Loucy (cell line): ENCODE data around the gene KANSL1L.

ENCODE experiments used
- H2AFZ ChIP-seq: fragments of 200-600 bp; sonication (generic); 2 replicates; pipeline ENCODE4 v1.6.0; 2016; ENCODE audit warnings: antibody characterized with exemption, mild to moderate bottlenecking, low read length, moderate library complexity
- H3F3A ChIP-seq: fragments of 200-600 bp; 2 replicates; pipeline ENCODE4 v1.6.0; 2016; ENCODE audit warnings: antibody characterized with exemption, low read depth, mild to moderate bottlenecking
- H3K27me3 ChIP-seq: fragments of 200-600 bp; sonication (generic); 2 replicates; pipeline ENCODE4 v1.6.1; 2014; ENCODE audit warnings: low read length, mild to moderate bottlenecking; ENCODE audit not compliant: insufficient read depth, poor library complexity, severe bottlenecking
- H3K36me3 ChIP-seq: fragments of 200-600 bp; sonication (generic); 2 replicates; pipeline ENCODE4 v1.6.1; 2016; ENCODE audit warnings: low read length; ENCODE audit not compliant: insufficient read depth
- H3K4me1 ChIP-seq: fragments of 200-600 bp; sonication (generic); 2 replicates; pipeline ENCODE4 v1.5.1; 2014; ENCODE audit warnings: low read length, mild to moderate bottlenecking; ENCODE audit not compliant: insufficient read depth, poor library complexity, severe bottlenecking
- H3K4me2 ChIP-seq: fragments of 200-600 bp; sonication (generic); 2 replicates; pipeline ENCODE4 v1.6.0; 2014; ENCODE audit warnings: antibody characterized with exemption, low read length, low read depth, mild to moderate bottlenecking; ENCODE audit not compliant: poor library complexity, severe bottlenecking
- H3K4me3 ChIP-seq: fragments of 200-600 bp; sonication (generic); 2 replicates; pipeline ENCODE4 v1.5.1; 2014; ENCODE audit warnings: low read length, mild to moderate bottlenecking, mixed read lengths; ENCODE audit not compliant: poor library complexity, severe bottlenecking
- H3K79me2 ChIP-seq: fragments of 200-600 bp; sonication (generic); 2 replicates; pipeline ENCODE4 v1.6.1; 2014; ENCODE audit warnings: low read length; ENCODE audit not compliant: insufficient read depth
- H3K9ac ChIP-seq: fragments of 200-600 bp; sonication (generic); 2 replicates; pipeline ENCODE4 v1.6.0; 2014; ENCODE audit warnings: mild to moderate bottlenecking, low read depth, low read length, moderate library complexity; ENCODE audit not compliant: poor library complexity, severe bottlenecking
- H3K9me2 ChIP-seq: fragments of 200-600 bp; sonication (generic); replicated peaks from 2 replicates; pipeline ENCODE4 v1.6.1; 2016; ENCODE audit warnings: low read depth, low read length, mixed read lengths
- H3K9me3 ChIP-seq: fragments of 200-600 bp; sonication (generic); 2 replicates; pipeline ENCODE4 v1.6.1; 2014; ENCODE audit warnings: mild to moderate bottlenecking, antibody characterized with exemption, low read length, low read depth; ENCODE audit not compliant: insufficient read depth
- H4K20me1 ChIP-seq: fragments of 200-600 bp; sonication (generic); 2 replicates; pipeline ENCODE4 v1.6.0; 2014; ENCODE audit warnings: antibody characterized with exemption, low read length, mild to moderate bottlenecking; ENCODE audit not compliant: insufficient read depth, poor library complexity, severe bottlenecking
- CTCF ChIP-seq: fragments of 200-600 bp; sonication (generic); conservative IDR thresholded peaks from 2 replicates; pipeline ENCODE4 v1.5.1; 2014; ENCODE audit warnings: mild to moderate bottlenecking, antibody characterized with exemption, low read length
- EZH2phosphoT487 ChIP-seq: fragments of 200-600 bp; IDR thresholded peaks from 2 replicates; pipeline ENCODE4 v1.6.1; 2018; ENCODE audit warnings: antibody characterized with exemption, mild to moderate bottlenecking, moderate library complexity, borderline replicate concordance

The KANSL1L gene

DNA sequence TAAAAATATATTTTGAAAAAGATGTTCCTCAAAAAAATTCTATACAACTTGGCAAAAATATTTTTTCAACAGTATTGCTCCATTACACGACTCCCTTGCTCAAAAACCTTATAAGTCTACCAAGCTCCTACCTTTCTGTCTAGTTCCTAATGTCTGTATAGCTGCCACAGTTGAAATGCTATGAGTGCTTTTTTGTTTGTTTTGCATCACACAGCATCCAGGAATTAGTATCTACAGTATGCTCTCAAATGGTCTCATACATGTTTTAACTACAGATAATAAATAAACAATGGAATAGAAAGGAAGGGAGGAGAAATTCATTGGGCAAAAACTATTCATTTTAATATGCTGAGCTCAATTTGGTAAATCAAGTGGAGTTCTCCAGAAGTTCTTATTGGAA lies 36.7 kb upstream of the KANSL1L start:
- no peaks in the 10 kb centered on the region for H3K9me3 ChIP-seq
- H4K20me1 ChIP-seq = no peaks in the 10 kb centered on the region
- no peaks in the 10 kb centered on the region for H3K9me2 ChIP-seq
- H3K4me2 ChIP-seq = no peak overlapping the region
- no peak overlapping the region for H2AFZ ChIP-seq
- no peak overlapping the region for H3K9ac ChIP-seq
- no peaks in the 10 kb centered on the region for H3K79me2 ChIP-seq
- H3F3A ChIP-seq = no peaks in the 10 kb centered on the region
- no peaks in the 10 kb centered on the region for H3K4me1 ChIP-seq
- TF ChIP-seq CTCF (no peak), EZH2phosphoT487 (no peak)
- H3K36me3 ChIP-seq = no peaks in the 10 kb centered on the region
- no peaks in the 10 kb centered on the region for H3K27me3 ChIP-seq
- no peak overlapping the region for H3K4me3 ChIP-seq

- Histone ChIP-seq H2AFZ (no peak overlapping the region), H3F3A (no peaks in the 10 kb centered on the region), H3K9me2 (no peaks in the 10 kb centered on the region), H3K27me3 (no peaks in the 10 kb centered on the region), H3K4me3 (no peak overlapping the region), H3K9ac (no peak overlapping the region), H3K4me2 (no peak overlapping the region), H4K20me1 (no peaks in the 10 kb centered on the region), H3K79me2 (no peaks in the 10 kb centered on the region), H3K9me3 (no peaks in the 10 kb centered on the region), H3K36me3 (no peaks in the 10 kb centered on the region), H3K4me1 (no peaks in the 10 kb centered on the region)
- no peak for TF ChIP-seq EZH2phosphoT487
- TF ChIP-seq CTCF = no peak
Observed at GRCh38 chr2:210203558-210203957, 32.3 kb upstream of the KANSL1L start.

DNA sequence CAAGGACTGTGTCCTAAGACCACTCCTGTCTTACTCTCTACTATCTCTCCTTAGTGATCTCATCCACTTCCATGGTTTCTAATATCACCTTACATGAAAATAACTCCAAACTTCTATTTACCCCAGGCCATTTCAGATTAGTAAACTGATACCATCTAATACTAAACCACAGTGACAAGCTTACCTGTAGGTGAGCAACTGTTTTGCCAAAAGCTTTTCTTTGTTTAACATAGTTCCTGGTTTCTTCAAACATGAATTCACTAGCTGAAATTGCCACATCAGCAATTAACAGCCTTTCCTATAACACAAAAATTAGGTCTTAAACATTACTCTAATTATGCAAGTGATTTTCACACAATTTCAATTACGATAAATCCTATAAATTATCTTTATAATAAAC lies 31.9 kb upstream of the KANSL1L start:
- H3K9me3 ChIP-seq = no peaks in the 10 kb centered on the region
- no peaks in the 10 kb centered on the region for H3F3A ChIP-seq
- H3K4me2 ChIP-seq = no peak overlapping the region
- H4K20me1 ChIP-seq = no peaks in the 10 kb centered on the region
- H3K79me2 ChIP-seq = no peaks in the 10 kb centered on the region
- H3K9ac ChIP-seq = no peak overlapping the region
- no peak overlapping the region for H2AFZ ChIP-seq
- no peaks in the 10 kb centered on the region for H3K9me2 ChIP-seq
- H3K4me1 ChIP-seq = peaks cover 2% of the 10 kb centered on the region
- no peaks in the 10 kb centered on the region for H3K27me3 ChIP-seq
- TF ChIP-seq CTCF = no peak
- TF ChIP-seq EZH2phosphoT487 = no peak
- H3K36me3 ChIP-seq = no peaks in the 10 kb centered on the region
- no peak overlapping the region for H3K4me3 ChIP-seq
